HepG2 (cell line): Measurements from ENCODE around the gene SELENOM. TPM values are rescaled to one million over a fixed set of nuclear protein-coding genes. Genes with fewer than 3 reads are reported as not detected.
A peak's percentile ranks its signal among the peaks of the same experiment; 100 is the strongest.

Experiments
- ATAC-seq: fragments of 200-7000 bp; cut with Tn5 transposase; 3 replicates; pipeline ENCODE4 v1.9.1; 2020; ENCODE audit warnings: mild to moderate bottlenecking, moderate library complexity
- BruUV-seq: library from RNA; stranded (reverse); fragments of 400-500 nt; replicated peaks from 2 replicates; lab custom pipeline; 2021; lab: Mats Ljungman, UMichigan
- CTCF ChIA-PET: fragments of 300-600 bp; formaldehyde crosslinking; extraction: SDS; loops from one replicate; lab custom pipeline; 2021; ENCODE audit warnings: low total read pairs, inconsistent platforms, low intra/inter-chr PET ratio; lab: Yijun Ruan, JAX
- POLR2A ChIA-PET: fragments of 350-600 bp; sonication (Branson Sonifier 250); formaldehyde crosslinking; loops from one replicate; lab custom pipeline; 2020; ENCODE audit warnings: antibody characterized with exemption, inconsistent platforms; lab: Yijun Ruan, JAX
- DNase-seq: peaks from one replicate; pipeline ENCODE4 v3.0.0-alpha.2; 2015; ENCODE audit warnings: low spot score
- FAIRE-seq: peaks from 3 replicates; lab custom pipeline; 2011; peaks lifted over from hg19 to GRCh38; lab: Jason Lieb, UNC
- H2AFZ ChIP-seq: one replicate; pipeline ENCODE4 v1.6.1; 2011; ENCODE audit warnings: low read length, inconsistent platforms
- H3K27ac ChIP-seq: fragments of 300-600 bp; 3 replicates; pipeline ENCODE4 v1.8.0; 2011; ENCODE audit warnings: mixed run types, mild to moderate bottlenecking, mixed read lengths, low read length, inconsistent platforms; ENCODE audit not compliant: insufficient read depth; ENCODE audit errors: extremely low read length
- H3K27me3 ChIP-seq, 2 experiments: fragments of 200-600 bp in 1 of 2; 2 replicates in 1 of 2; 3 replicates in 1 of 2; pipeline versions ENCODE4 v1.6.0 to v1.8.0; 2011; ENCODE audit warnings: low read length in 2 of 2, mild to moderate bottlenecking in 2 of 2, moderate library complexity in 2 of 2, inconsistent platforms in 1 of 2; ENCODE audit not compliant: insufficient read depth in 2 of 2, control insufficient read depth in 1 of 2
- H3K36me3 ChIP-seq, 2 experiments: fragments of 200-600 bp in 1 of 2; replicated peaks in 1 of 2; 2 replicates in 1 of 2; 3 replicates in 1 of 2; pipeline versions ENCODE4 v1.5.1 to v1.8.0; 2011; ENCODE audit warnings: low read length in 2 of 2, inconsistent platforms in 1 of 2; ENCODE audit not compliant: insufficient read depth in 2 of 2, control insufficient read depth in 1 of 2
- H3K4me1 ChIP-seq: 2 replicates; pipeline ENCODE4 v1.5.1; 2012; ENCODE audit warnings: low read length, inconsistent platforms; ENCODE audit not compliant: insufficient read depth
- H3K4me2 ChIP-seq: 2 replicates; pipeline ENCODE4 v1.6.0; 2011; ENCODE audit warnings: low read depth, low read length, inconsistent platforms
- H3K4me3 ChIP-seq, 3 experiments: fragments of 200-600 bp in 1 of 3; sonication (generic), shearing (Covaris generic) in 1 of 3; replicated peaks in 1 of 3; 2 replicates each; pipeline ENCODE4 v1.5.1; 2011 to 2016; ENCODE audit warnings: low read length in 3 of 3, inconsistent platforms in 2 of 3, low read depth in 2 of 3, mild to moderate bottlenecking in 2 of 3, control low read depth in 1 of 3, mixed read lengths in 1 of 3; ENCODE audit not compliant: insufficient read depth in 1 of 3
- H3K79me2 ChIP-seq: one replicate; pipeline ENCODE4 v1.6.1; 2011; ENCODE audit warnings: low read length, inconsistent platforms; ENCODE audit not compliant: insufficient read depth
- H3K9ac ChIP-seq: 2 replicates; pipeline ENCODE4 v1.6.0; 2011; ENCODE audit warnings: mild to moderate bottlenecking, low read depth, low read length, inconsistent platforms; ENCODE audit not compliant: insufficient read depth
- H3K9me3 ChIP-seq: 2 replicates; pipeline ENCODE4 v1.5.1; 2012; ENCODE audit warnings: mild to moderate bottlenecking, low read length
- H4K20me1 ChIP-seq: 2 replicates; pipeline ENCODE4 v1.6.0; 2011; ENCODE audit warnings: inconsistent platforms, mild to moderate bottlenecking, low read length, moderate library complexity; ENCODE audit not compliant: insufficient read depth
- MAFK ChIP-seq, 2 experiments: IDR thresholded peaks in 1 of 2; conservative IDR thresholded peaks in 1 of 2; 2 replicates each; pipeline ENCODE4 v1.6.1; 2011; ENCODE audit warnings: improper control_type of control experiment in 2 of 2, low read length in 2 of 2
- ZNF496 ChIP-seq: sonication (generic); formaldehyde crosslinking; IDR thresholded peaks from 2 replicates; pipeline ENCODE4 v1.8.1; 2023; ENCODE audit warnings: mild to moderate bottlenecking, moderate library complexity, missing genetic modification reagents; ENCODE audit not compliant: insufficient replicate concordance
- WGBS: methylation state at CpG from one replicate; pipeline ENCODE4 v1.1.6; 2017; ENCODE audit warnings: low lambda C conversion rate; 5-methylcytosine and 5-hydroxymethylcytosine counted together
- in situ Hi-C: cut with HindIII; loops from 2 replicates; pipeline ENCODE4 v1.10.0; 2017; ENCODE audit warnings: low pct_unique_long_range_greater_than_20kb; ENCODE audit not compliant: extremely low pct_ligation_motif_present
- intact Hi-C: fragments of 100-400 bp; cut with micrococcal nuclease; formaldehyde crosslinking; loops from one replicate; pipeline ENCODE4 v1.10.0; 2022; ENCODE audit not compliant: unreplicated experiment
- polyA plus RNA-seq, 8 experiments: library from polyadenylated mRNA; depleted of rRNA in 3 of 8; stranded (reverse) in 7 of 8; unstranded in 1 of 8; fragments of >200 nt; fragmentation: Illumina TruSeq in 4 of 8; extraction: Trizol in 4 of 8; gene quantifications; 2 replicates each; pipeline versions ENCODE4 v1.2.1 to v1.2.3, GENCODE V29; 2011 to 2016; ENCODE audit warnings: low read depth in 4 of 8, missing spikeins in 1 of 8, mixed read lengths in 1 of 8; ENCODE audit not compliant: insufficient read depth in 1 of 8
- total RNA-seq, 5 experiments: library from RNA; depleted of rRNA; stranded (reverse); fragments of >200 nt; fragmentation: Illumina TruSeq; extraction: Trizol; gene quantifications; 2 replicates each; pipeline ENCODE4 v1.2.3, GENCODE V29; 2016; ENCODE audit warnings: low read depth in 1 of 5
- TF ChIP-seq, protein P1 (sequence below): sonication (generic); formaldehyde crosslinking; IDR thresholded peaks from 2 replicates; pipeline ENCODE4 v1.8.1; 2023; ENCODE audit warnings: missing genetic modification reagents, inconsistent platforms, borderline replicate concordance
- TF ChIP-seq, protein P2 (sequence below): sonication (generic); formaldehyde crosslinking; IDR thresholded peaks from 2 replicates; pipeline ENCODE4 v1.5.0; 2020; ENCODE audit warnings: mild to moderate bottlenecking, missing genetic modification reagents, moderate library complexity

Gene SELENOM
- total and polyA plus RNA-seq, 2 of the 13 experiments (the other 11 are each of a cell fraction or from before 2014, with no cell fraction given): 4.1 to 4.3 TPM

GRCh38 chr22:31106001-31106571 lies 1.3 kb downstream of the SELENOM start:
- no peaks in the 10 kb centered on the region for H3K9me3 ChIP-seq
- H3K4me1 ChIP-seq: peaks cover 39% of the 10 kb centered on the region
- POLR2A ChIA-PET: no interaction called here
- H3K4me3 ChIP-seq: no peak overlapping the region
- 0 out of 2 replicates have a peak overlapping the region, but pooled peaks have one; percentile 13 for H3K9ac ChIP-seq
- no peaks in the 10 kb centered on the region for H3K79me2 ChIP-seq
- no peaks in the 10 kb centered on the region for H3K36me3 ChIP-seq
- peak; percentile 18 for ATAC-seq
- BruUV-seq: no TSS peak
- H3K27me3 ChIP-seq: no peaks in the 10 kb centered on the region
- no peak overlapping the region for H3K4me2 ChIP-seq
- TF ChIP-seq, protein P1, sequence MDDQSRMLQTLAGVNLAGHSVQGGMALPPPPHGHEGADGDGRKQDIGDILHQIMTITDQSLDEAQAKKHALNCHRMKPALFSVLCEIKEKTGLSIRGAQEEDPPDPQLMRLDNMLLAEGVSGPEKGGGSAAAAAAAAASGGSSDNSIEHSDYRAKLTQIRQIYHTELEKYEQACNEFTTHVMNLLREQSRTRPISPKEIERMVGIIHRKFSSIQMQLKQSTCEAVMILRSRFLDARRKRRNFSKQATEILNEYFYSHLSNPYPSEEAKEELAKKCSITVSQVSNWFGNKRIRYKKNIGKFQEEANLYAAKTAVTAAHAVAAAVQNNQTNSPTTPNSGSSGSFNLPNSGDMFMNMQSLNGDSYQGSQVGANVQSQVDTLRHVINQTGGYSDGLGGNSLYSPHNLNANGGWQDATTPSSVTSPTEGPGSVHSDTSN (CRISPR knock-in tag): no peak
- TF ChIP-seq MAFK (conservative IDR thresholded peaks at IDR 0.05 in 1 of 2, IDR thresholded peaks at IDR 0.05 in 1 of 2; ENCODE audit: low read length in 2 of 2) (peak in 1 of 2 experiments; percentile 28; a peak in 2 of 4 replicates), ZNF496 (CRISPR knock-in tag) (no peak)
- TF ChIP-seq, protein P2, sequence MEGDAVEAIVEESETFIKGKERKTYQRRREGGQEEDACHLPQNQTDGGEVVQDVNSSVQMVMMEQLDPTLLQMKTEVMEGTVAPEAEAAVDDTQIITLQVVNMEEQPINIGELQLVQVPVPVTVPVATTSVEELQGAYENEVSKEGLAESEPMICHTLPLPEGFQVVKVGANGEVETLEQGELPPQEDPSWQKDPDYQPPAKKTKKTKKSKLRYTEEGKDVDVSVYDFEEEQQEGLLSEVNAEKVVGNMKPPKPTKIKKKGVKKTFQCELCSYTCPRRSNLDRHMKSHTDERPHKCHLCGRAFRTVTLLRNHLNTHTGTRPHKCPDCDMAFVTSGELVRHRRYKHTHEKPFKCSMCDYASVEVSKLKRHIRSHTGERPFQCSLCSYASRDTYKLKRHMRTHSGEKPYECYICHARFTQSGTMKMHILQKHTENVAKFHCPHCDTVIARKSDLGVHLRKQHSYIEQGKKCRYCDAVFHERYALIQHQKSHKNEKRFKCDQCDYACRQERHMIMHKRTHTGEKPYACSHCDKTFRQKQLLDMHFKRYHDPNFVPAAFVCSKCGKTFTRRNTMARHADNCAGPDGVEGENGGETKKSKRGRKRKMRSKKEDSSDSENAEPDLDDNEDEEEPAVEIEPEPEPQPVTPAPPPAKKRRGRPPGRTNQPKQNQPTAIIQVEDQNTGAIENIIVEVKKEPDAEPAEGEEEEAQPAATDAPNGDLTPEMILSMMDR: 0 out of 2 replicates have a peak, but pooled peaks have one; percentile 5
- TF ChIP-seq, all 625 proteins: peak for 2
- in situ Hi-C loops: no loop called here
- CTCF ChIA-PET: no interaction called here
- WGBS: 51% methylated on average over 2 of the region's 4 CpGs
- FAIRE-seq: no peak
- DNase-seq: no peak
- no peak overlapping the region for H2AFZ ChIP-seq
- intact Hi-C loops: no loop called here
- H4K20me1 ChIP-seq: no peaks in the 10 kb centered on the region
- H3K27ac ChIP-seq: no peak overlapping the region
